D721Med (cell line): ENCODE results near the gene LMX1B.

ENCODE experiments used
- DNase-seq: peaks from one replicate; pipeline ENCODE4 v3.0.0; 2011; ENCODE audit warnings: low spot score; ENCODE audit not compliant: insufficient read length
- FAIRE-seq: peaks from 2 replicates; lab custom pipeline; 2011; peaks lifted over from hg19 to GRCh38; lab: Jason Lieb, UNC
- TF ChIP-seq, protein P1 (sequence below): IDR thresholded peaks from 2 replicates; pipeline ENCODE4 v1.5.1; 2012; ENCODE audit warnings: mild to moderate bottlenecking, control low read depth; ENCODE audit not compliant: insufficient read depth; ENCODE audit errors: missing control alignments

Gene LMX1B

DNA sequence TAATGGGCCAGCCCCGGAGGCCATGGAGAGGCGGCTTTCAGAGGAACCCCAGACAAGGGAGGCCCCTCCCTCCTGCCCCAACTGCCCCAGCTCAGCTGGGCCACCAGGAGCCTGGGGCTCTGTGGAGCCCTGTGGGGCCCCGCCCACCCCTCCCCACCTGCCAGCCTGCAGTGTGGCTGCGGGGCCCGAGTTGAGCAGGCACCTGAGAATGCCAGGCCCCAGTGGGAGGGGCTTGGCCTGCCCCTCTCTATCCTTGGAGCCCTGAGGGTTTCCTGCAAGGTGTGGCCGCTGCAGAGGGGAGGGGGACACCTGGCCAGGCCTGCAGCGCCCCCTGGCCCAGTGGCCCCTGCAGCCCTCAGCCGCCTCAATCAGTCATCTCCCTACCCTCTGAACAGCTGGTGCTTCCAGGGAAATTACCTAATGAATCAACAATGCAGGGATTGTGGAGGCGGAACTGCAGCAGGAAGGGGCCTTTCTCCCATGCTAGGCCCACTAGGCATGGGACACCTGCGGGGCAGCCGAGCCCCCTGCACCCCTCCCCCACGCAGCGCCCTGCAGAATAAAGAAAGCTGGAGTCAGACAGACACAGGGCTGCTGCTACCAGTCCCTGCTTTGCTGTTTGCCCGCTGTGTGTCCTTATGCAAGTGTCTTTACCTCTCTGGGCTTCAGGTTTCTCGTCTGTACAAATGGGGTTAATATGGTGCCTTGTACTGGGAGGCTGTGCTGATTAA, 48.0 kb downstream of the LMX1B start:
- TF ChIP-seq, protein P1, sequence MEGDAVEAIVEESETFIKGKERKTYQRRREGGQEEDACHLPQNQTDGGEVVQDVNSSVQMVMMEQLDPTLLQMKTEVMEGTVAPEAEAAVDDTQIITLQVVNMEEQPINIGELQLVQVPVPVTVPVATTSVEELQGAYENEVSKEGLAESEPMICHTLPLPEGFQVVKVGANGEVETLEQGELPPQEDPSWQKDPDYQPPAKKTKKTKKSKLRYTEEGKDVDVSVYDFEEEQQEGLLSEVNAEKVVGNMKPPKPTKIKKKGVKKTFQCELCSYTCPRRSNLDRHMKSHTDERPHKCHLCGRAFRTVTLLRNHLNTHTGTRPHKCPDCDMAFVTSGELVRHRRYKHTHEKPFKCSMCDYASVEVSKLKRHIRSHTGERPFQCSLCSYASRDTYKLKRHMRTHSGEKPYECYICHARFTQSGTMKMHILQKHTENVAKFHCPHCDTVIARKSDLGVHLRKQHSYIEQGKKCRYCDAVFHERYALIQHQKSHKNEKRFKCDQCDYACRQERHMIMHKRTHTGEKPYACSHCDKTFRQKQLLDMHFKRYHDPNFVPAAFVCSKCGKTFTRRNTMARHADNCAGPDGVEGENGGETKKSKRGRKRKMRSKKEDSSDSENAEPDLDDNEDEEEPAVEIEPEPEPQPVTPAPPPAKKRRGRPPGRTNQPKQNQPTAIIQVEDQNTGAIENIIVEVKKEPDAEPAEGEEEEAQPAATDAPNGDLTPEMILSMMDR = no peak
- FAIRE-seq = no peak
- no peak for DNase-seq

DNA sequence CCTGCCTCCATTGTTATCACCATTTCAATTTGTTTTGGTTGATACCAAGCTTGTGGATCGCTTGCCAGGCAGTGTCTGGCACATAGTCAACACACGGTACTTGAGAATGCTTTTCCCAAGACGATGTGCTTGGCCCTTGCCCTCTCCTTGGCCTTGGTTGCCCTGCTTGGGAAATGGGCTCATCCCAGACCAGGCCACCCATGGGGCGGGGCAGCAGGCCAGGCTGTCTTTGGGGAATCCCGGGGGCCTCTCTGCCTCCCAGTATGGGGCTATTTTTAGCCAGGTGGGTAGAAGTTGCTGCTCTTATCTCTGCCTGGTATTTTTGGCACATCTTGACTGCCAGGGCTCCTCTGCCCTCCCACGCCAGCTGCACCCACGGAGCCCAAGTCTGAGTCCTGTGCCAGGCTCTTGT, 49.9 kb downstream of the LMX1B start:
- FAIRE-seq = no peak

DNA sequence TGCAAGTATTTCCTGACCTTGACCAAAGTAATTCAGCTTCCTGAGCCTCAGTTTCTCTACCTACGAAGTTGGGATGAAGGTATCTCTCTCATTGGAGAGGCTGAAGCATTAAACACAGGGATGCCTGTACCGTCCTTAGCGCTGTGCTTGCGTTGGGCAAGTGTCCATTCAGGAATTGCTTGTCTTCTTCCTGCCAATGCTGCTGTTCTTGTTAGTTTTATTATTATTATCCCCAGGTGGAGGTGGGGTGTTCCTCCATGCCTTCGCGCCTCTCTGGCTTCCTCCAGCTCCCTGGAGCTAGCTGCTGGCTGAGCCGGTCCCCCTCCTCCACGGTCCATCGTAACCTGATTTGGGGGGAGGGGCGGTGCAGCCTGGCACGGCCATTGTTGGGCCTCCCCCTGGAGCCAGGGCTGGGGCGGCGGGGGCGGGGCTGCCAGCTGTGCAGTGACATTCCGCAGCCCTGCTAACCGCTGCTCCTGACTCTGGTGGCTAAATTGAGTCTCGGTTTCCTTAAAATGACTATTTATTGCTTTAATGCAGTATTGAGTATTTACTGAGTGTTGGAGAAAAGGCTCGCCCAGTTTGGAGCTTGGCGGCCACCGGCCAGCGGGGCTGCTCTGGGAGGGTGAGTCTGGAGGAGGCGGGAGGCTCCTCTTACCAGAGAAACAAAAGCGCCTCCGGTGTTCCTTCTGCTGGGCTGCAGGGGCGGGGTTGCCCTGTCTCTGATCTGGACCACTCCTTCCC, 51.3 kb downstream of the LMX1B start:
- TF ChIP-seq, protein P1 = no peak
- no peak for FAIRE-seq
- DNase-seq = no peak

More for the DNA sequence above, 49.9 kb downstream of the LMX1B start:
- TF ChIP-seq, protein P1 = no peak
- DNase-seq = no peak

DNA sequence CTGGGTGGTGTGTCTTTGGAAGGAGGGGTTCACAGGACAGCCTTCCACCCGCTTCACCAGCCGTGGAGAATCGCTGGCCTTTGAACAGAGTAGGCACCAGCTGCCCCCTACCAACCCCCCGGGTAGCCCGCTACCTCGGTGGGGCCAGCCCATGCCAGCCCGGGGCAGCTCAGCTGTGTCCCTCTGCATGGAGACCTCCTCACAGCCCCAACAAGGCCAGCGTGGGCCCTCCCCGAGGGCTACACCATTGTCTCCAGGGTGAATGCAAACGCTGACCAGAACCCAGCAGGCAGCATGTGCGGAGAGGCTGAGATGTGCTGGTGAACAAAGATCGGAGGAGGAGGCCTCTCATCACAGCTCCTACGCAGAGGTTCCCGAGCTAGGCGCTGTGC, 51.9 kb downstream of the LMX1B start:
- DNase-seq (no peak), FAIRE-seq (no peak)
- TF ChIP-seq, protein P1 = no peak

DNA sequence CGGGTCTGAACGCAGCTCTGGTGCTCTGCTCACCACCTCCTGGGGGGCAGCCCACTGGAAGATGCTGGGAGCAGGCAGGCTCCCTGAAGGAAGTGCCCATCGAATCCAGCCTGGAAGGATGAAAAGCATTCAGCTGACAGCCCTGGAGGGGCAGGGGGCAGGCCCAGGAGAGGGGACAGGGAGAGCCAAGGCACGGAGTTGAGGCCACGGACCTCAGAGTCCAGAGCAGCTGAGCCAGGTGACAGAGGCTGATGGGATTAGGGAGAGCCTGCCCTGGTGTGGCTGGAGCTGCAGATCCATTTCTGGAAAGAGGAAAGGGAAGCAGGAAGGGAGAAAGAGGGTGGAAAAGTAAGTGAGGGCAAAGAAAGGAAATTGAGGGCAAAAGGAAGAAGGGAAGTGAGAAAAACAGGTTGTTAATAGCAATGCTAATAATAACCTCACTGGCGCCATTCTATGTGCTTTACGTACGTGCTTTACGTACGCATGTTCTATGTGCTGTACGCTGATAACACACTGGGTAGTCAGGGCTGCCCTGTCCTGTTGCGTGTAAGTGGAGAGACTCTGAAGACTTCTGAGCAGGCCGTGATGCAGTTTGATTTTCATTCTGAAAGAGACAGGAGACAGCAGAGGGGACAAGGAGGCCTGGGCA, 52.6 kb downstream of the LMX1B start:
- DNase-seq (no peak), FAIRE-seq (no peak)
- TF ChIP-seq, protein P1 = no peak

DNA sequence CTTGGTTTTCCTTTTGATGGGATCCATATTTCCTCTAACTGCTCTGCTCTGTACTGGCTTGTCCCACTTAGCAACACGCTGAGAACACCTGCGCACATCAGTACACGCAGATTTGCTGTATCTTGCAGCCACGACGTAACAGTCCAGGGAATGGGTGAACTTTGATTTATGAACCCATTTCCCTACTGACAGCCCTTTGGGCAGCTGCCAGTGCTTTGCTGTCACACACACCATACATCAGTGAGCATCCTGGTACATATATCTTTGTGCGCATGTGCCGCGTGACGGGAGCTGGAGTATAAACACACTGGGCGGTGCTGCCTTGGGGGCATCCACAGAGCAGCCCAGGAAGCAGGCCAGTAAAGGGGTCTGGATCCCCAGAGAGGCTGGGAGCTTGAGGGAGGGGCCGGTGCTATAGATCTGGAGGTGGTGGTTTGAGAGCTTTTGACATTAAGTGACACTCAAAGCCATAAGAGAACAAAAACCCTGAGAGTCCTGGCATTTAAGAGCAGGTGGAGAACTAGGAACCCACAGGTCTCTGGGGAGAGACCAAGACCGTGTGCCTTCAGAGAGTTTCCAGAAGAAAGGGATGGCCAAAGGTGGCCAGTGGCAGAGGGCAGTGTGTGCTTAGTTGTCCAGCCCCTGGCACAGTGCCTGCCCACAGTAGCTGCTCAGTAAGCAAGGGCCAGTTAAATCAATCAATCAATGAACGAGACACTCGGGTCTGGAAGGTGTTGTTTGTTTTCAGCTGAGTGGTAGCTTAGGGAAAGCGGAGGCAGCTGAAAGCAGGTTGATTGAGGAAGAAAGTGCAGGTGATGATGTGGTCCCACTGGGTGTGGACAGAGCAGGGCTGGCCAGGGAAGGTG, 53.7 kb downstream of the LMX1B start:
- DNase-seq (no peak), FAIRE-seq (no peak)
- TF ChIP-seq, protein P1 = no peak
